Measurements from ENCODE around the gene ITGA6.

ITGA6 gene

GRCh38 chr2:172465417-172466334 lies 38.3 kb downstream of the ITGA6 start:
- DNase-seq, result peak; percentile 86 to 88

GRCh38 chr2:172467382-172467781 lies 40.0 kb downstream of the ITGA6 start:
- DNase-seq, result peak in 1 of 2 experiments; percentile 7

GRCh38 chr2:172470958-172471922 lies 43.9 kb downstream of the ITGA6 start:
- no peak for DNase-seq

- no peak for DNase-seq
Observed at GRCh38 chr2:172472446-172473033, 45.2 kb downstream of the ITGA6 start.

GRCh38 chr2:172473167-172473566 lies 45.8 kb downstream of the ITGA6 start:
- DNase-seq, result no peak

GRCh38 chr2:172478353-172478752 lies 51.0 kb downstream of the ITGA6 start:
- DNase-seq, result no peak

GRCh38 chr2:172480301-172481218 lies 53.2 kb downstream of the ITGA6 start:
- DNase-seq, result no peak

GRCh38 chr2:172481507-172482262 lies 54.3 kb downstream of the ITGA6 start:
- DNase-seq, result no peak

GRCh38 chr2:172484253-172484652 lies 56.9 kb downstream of the ITGA6 start:
- DNase-seq, result peak in 1 of 2 experiments; percentile 35

- DNase-seq, result no peak
Observed at GRCh38 chr2:172484706-172485105, 57.3 kb downstream of the ITGA6 start.

- DNase-seq, result no peak
Observed at GRCh38 chr2:172488556-172488955, 61.2 kb downstream of the ITGA6 start.

GRCh38 chr2:172489681-172490080 lies 62.3 kb downstream of the ITGA6 start:
- no peak for DNase-seq

- no peak for DNase-seq
Observed at GRCh38 chr2:172496160-172496608, 68.8 kb downstream of the ITGA6 start.

- no peak for DNase-seq
Observed at GRCh38 chr2:172507199-172507598, 79.8 kb downstream of the ITGA6 start.

GRCh38 chr2:172510088-172510487 lies 82.7 kb downstream of the ITGA6 start:
- no peak for DNase-seq

- DNase-seq, result no peak
Observed at GRCh38 chr2:172510548-172510947, 83.2 kb downstream of the ITGA6 start.

- no peak for DNase-seq
Observed at GRCh38 chr2:172512810-172513523, 85.6 kb downstream of the ITGA6 start.

- DNase-seq, result no peak
Observed at GRCh38 chr2:172513524-172513900, 86.1 kb downstream of the ITGA6 start.

- DNase-seq, result no peak
Observed at GRCh38 chr2:172513935-172514586, 86.7 kb downstream of the ITGA6 start.

- DNase-seq, result no peak
Observed at GRCh38 chr2:172516299-172516698, 88.9 kb downstream of the ITGA6 start.

Measured in NCI-H526 (cell line).